SK-N-SH (cell line): ENCODE data around the gene IPO11. TPM values are rescaled to one million over a fixed set of nuclear protein-coding genes. Genes with fewer than 3 reads are reported as not detected.

Experiments
- CTCF ChIA-PET: fragments of 300-600, 350-600 bp; formaldehyde crosslinking; extraction: SDS; loops from one replicate; lab custom pipeline; 2021; lab: Yijun Ruan, JAX
- POLR2A ChIA-PET: fragments of 350-600 bp; sonication (Branson Sonifier 250); formaldehyde crosslinking; extraction: SDS; loops from one replicate; lab custom pipeline; 2020; ENCODE audit warnings: antibody characterized with exemption, inconsistent platforms; lab: Yijun Ruan, JAX
- DNase-seq: peaks from one replicate; pipeline ENCODE4 v3.0.0; 2012
- H2AFZ ChIP-seq: fragments of 200-600 bp; sonication (generic); 2 replicates; pipeline ENCODE4 v1.8.1; 2016; ENCODE audit warnings: antibody characterized with exemption, mild to moderate bottlenecking, low read depth
- H3F3A ChIP-seq: fragments of 200-600 bp; sonication (generic); replicated peaks from 2 replicates; pipeline ENCODE3; 2016; ENCODE audit warnings: antibody characterized with exemption, mild to moderate bottlenecking; ENCODE audit not compliant: insufficient read depth
- H3K27ac ChIP-seq, 2 experiments: fragments of 200-500 bp in 1 of 2; fragments of 200-600 bp in 1 of 2; sonication (Bioruptor generic) in 1 of 2; sonication (generic), shearing (Covaris generic) in 1 of 2; 2 replicates each; pipeline versions ENCODE4 v1.5.1 to v1.6.1; 2014 to 2016; ENCODE audit warnings: low read depth in 2 of 2, inconsistent platforms in 1 of 2, low read length in 1 of 2, mild to moderate bottlenecking in 1 of 2, mixed read lengths in 1 of 2
- H3K27me3 ChIP-seq: fragments of 200-600 bp; sonication (generic), shearing (Covaris generic); 2 replicates; pipeline ENCODE4 v1.6.1; 2016; ENCODE audit warnings: mixed run types; ENCODE audit not compliant: insufficient read depth
- H3K36me3 ChIP-seq, 2 experiments: fragments of 200-500 bp in 1 of 2; fragments of 200-600 bp in 1 of 2; sonication (Bioruptor generic) in 1 of 2; sonication (generic) in 1 of 2; replicated peaks in 1 of 2; 2 replicates each; pipeline versions ENCODE3 to v1.5.1; 2014 to 2016; ENCODE audit warnings: low read length in 1 of 2, mild to moderate bottlenecking in 1 of 2; ENCODE audit not compliant: insufficient read depth in 2 of 2, control insufficient read depth in 1 of 2
- H3K4me1 ChIP-seq, 2 experiments: fragments of 200-500 bp in 1 of 2; fragments of 200-600 bp in 1 of 2; sonication (Bioruptor generic) in 1 of 2; sonication (generic), shearing (Covaris generic) in 1 of 2; 2 replicates each; pipeline versions ENCODE4 v1.5.1 to v1.6.1; 2014 to 2016; ENCODE audit warnings: low read depth in 1 of 2, low read length in 1 of 2, mixed run types in 1 of 2; ENCODE audit not compliant: insufficient read depth in 2 of 2, control insufficient read depth in 1 of 2
- H3K4me2 ChIP-seq: fragments of 200-600 bp; sonication (generic), shearing (Covaris generic); 2 replicates; pipeline ENCODE4 v1.6.1; 2017; ENCODE audit warnings: mixed run types
- H3K4me3 ChIP-seq, 2 experiments: fragments of 200-500 bp in 1 of 2; fragments of 200-600 bp in 1 of 2; sonication (Bioruptor generic) in 1 of 2; sonication (generic), shearing (Covaris generic) in 1 of 2; 2 replicates each; pipeline versions ENCODE4 v1.5.1 to v1.8.1; 2014 to 2016; ENCODE audit warnings: low read depth in 2 of 2, inconsistent platforms in 1 of 2, low read length in 1 of 2, mild to moderate bottlenecking in 1 of 2, mixed read lengths in 1 of 2, moderate library complexity in 1 of 2
- H3K79me2 ChIP-seq: fragments of 200-600 bp; sonication (generic); 2 replicates; pipeline ENCODE4 v1.8.1; 2017; ENCODE audit warnings: mild to moderate bottlenecking; ENCODE audit not compliant: insufficient read depth
- H3K9ac ChIP-seq: fragments of 200-600 bp; sonication (generic); 2 replicates; pipeline ENCODE4 v1.6.1; 2017; ENCODE audit warnings: mixed run types
- H3K9me2 ChIP-seq: fragments of 200-600 bp; sonication (generic); 2 replicates; pipeline ENCODE4 v1.6.1; 2017; ENCODE audit warnings: mixed run types
- H3K9me3 ChIP-seq: fragments of 200-600 bp; sonication (generic); 2 replicates; pipeline ENCODE4 v1.6.1; 2017; ENCODE audit warnings: mixed run types, mild to moderate bottlenecking, moderate library complexity
- H4K20me1 ChIP-seq: fragments of 200-600 bp; sonication (generic); 2 replicates; pipeline ENCODE4 v1.6.1; 2017; ENCODE audit warnings: mild to moderate bottlenecking, mixed run types; ENCODE audit not compliant: insufficient read depth
- FOSL2 ChIP-seq: IDR thresholded peaks from 2 replicates; pipeline ENCODE4 v1.4.0; 2012; ENCODE audit warnings: low read depth, mild to moderate bottlenecking, moderate library complexity, borderline replicate concordance
- FOXM1 ChIP-seq: IDR thresholded peaks from 2 replicates; pipeline ENCODE4 v1.4.0; 2012; ENCODE audit warnings: low read depth, mild to moderate bottlenecking
- GATA2 ChIP-seq: sonication (generic); formaldehyde crosslinking; IDR thresholded peaks from 2 replicates; pipeline ENCODE4 v1.5.0; 2020; ENCODE audit warnings: mild to moderate bottlenecking, missing genetic modification reagents
- IRF3 ChIP-seq: fragments of 150-350 bp; IDR thresholded peaks from 2 replicates; pipeline ENCODE4 v1.6.1; 2016; ENCODE audit warnings: mild to moderate bottlenecking, low read depth, low read length
- JUND ChIP-seq: IDR thresholded peaks from 2 replicates; pipeline ENCODE4 v1.4.0; 2012
- RFX5 ChIP-seq: IDR thresholded peaks from 2 replicates; pipeline ENCODE4 v1.6.1; 2012; ENCODE audit warnings: mild to moderate bottlenecking, improper control_type of control experiment, low read length
- TAF1 ChIP-seq: IDR thresholded peaks from 2 replicates; pipeline ENCODE4 v1.6.1; 2012; ENCODE audit warnings: low read depth, mild to moderate bottlenecking, low read length, moderate library complexity, borderline replicate concordance
- TEAD4 ChIP-seq: IDR thresholded peaks from 2 replicates; pipeline ENCODE4 v1.4.0; 2012; ENCODE audit warnings: mild to moderate bottlenecking, borderline replicate concordance; ENCODE audit not compliant: insufficient read depth
- USF1 ChIP-seq: IDR thresholded peaks from 2 replicates; pipeline ENCODE4 v1.4.0; 2012; ENCODE audit warnings: low read depth, borderline replicate concordance
- WGBS: methylation state at CpG from one replicate; pipeline ENCODE4 v1.1.6; 2017; ENCODE audit warnings: low lambda C conversion rate; 5-methylcytosine and 5-hydroxymethylcytosine counted together
- polyA plus RNA-seq, 3 experiments: library from polyadenylated mRNA; depleted of rRNA; stranded (reverse); fragments of >200 nt; gene quantifications; 2 replicates each; pipeline ENCODE4 v1.2.3, GENCODE V29; 2012
- TF ChIP-seq, protein P1 (sequence below): fragments of 200-600 bp; sonication (generic); IDR thresholded peaks from 2 replicates; pipeline ENCODE4 v1.6.1; 2017; ENCODE audit warnings: antibody characterized with exemption, mild to moderate bottlenecking, moderate library complexity

Gene IPO11
- polyA plus RNA-seq, 1 of the 3 experiments (the other 2 are of a cell fraction): 8.1 TPM

DNA sequence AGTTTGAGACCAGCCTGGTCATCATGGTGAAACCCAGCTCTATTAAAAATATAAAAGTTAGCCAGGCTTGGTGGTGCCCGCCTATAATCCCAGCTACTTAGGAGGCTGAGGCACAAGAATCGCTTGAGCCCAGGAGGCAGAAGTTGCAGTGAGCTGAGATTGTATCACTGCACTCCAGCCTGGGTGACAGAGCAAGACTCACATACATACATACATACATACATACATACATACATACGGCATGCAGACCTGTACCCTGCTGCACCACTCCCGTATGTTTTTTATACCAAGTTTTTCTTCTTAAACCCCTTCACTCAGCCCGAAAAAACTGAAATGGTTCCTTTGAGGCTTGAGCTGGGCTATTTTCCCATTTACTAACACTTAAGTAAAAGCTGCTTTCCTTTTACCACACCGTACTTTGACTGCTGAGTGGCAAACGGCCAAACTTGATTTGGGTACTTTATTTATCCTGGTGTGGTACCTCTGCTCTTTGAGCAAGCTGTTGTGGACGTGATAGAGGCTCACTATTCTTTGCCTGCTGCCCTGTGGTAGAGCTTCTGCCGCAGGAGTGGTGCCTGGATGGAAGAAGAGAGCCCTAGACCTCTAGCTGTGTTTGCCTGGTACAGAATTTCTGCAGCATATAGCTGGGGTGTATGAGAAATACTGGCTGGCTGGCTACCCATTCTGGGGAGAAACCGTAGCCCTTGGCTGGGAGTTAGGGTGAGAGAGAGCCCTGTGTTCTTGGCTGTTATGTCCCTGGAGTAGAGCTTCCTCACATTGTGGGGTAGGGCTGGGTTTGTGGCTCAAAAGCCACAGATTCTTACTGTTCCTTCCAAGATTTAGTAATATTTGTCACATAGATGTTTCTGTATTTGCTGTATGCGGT is 19.4 kb downstream of the IPO11 start:
- ChIA-PET POLR2A (interaction anchor here (1.0 kb wide), 1 partner anchor 20 kb away, joined by 3 read pairs; the partner anchor contains the start of gene IPO11), CTCF (interaction anchor here (0.6 to 4.7 kb wide), 4 partner anchors 9 to 39 kb away, joined by 3 to 23 read pairs (median 8); no protein-coding TSS in a partner anchor)
- Histone ChIP-seq H3K27me3 (no peaks in the 10 kb centered on the region), H3K79me2 (peaks cover 94% of the 10 kb centered on the region), H3F3A (no peaks in the 10 kb centered on the region), H3K4me3 (no peak overlapping the region), H3K9me2 (no peaks in the 10 kb centered on the region), H3K9ac (no peak overlapping the region), H2AFZ (no peak overlapping the region), H3K4me2 (no peak overlapping the region), H3K36me3 (no peaks in the 10 kb centered on the region), H4K20me1 (peaks cover 3% of the 10 kb centered on the region; the same call in 1 of the 2 replicates), H3K4me1 (no peaks in the 10 kb centered on the region; a peak in 2 of 4 replicates), H3K9me3 (no peaks in the 10 kb centered on the region), H3K27ac (no peak overlapping the region)
- no peak for TF ChIP-seq TEAD4
- DNase-seq: no peak
- WGBS: 91% methylated on average over 8 of the region's 11 CpGs

DNA sequence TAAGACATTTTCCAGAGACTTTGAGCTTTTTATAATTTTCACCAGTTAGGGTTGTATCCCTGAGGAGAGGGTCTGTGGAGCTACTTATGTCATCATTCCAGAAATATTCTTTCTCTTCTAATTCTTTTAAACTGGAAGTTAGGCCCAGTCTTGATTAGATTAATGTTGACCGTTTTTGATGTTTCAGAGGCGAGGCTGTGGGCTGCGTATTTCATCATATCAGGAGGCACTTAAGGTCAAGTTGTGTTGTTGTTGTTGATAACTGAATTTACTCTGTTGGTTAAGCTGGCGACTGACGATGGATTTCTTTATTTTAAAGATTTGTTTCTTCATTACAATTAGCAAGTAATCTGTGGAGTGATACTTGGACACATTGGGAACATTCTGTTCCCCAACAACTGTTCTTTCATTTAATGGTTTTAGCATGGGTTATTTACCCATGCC is 20.1 kb downstream of the IPO11 start:
- Histone ChIP-seq H3K36me3 (no peaks in the 10 kb centered on the region), H3F3A (no peaks in the 10 kb centered on the region), H3K4me1 (no peaks in the 10 kb centered on the region; a peak in 2 of 4 replicates), H3K27ac (no peak overlapping the region), H4K20me1 (peaks cover 3% of the 10 kb centered on the region; the same call in 1 of the 2 replicates), H3K4me3 (no peak overlapping the region), H3K4me2 (no peak overlapping the region), H2AFZ (no peak overlapping the region), H3K27me3 (no peaks in the 10 kb centered on the region), H3K9ac (no peak overlapping the region), H3K9me2 (no peaks in the 10 kb centered on the region), H3K79me2 (peaks cover 91% of the 10 kb centered on the region), H3K9me3 (no peaks in the 10 kb centered on the region)
- ChIA-PET POLR2A (interaction anchor here (1.0 kb wide), 1 partner anchor 20 kb away, joined by 3 read pairs; the partner anchor contains the start of gene IPO11), CTCF (interaction anchor here (3.4 to 4.7 kb wide), 2 partner anchors 11 to 28 kb away, joined by 14 to 23 read pairs; no protein-coding TSS in a partner anchor)
- WGBS: 89% methylated on average over 5 of the region's 5 CpGs
- TF ChIP-seq IRF3: no peak
- no peak for DNase-seq

GRCh38 chr5:62448528-62448927 is 36.0 kb downstream of the IPO11 start:
- no peaks in the 10 kb centered on the region for H3F3A ChIP-seq
- CTCF ChIA-PET: interaction anchor here (7.4 kb wide), 1 partner anchor 12 kb away, joined by 48 read pairs; no protein-coding TSS in a partner anchor
- no peaks in the 10 kb centered on the region for H3K9me2 ChIP-seq
- H2AFZ ChIP-seq: no peak overlapping the region
- H3K9me3 ChIP-seq: no peaks in the 10 kb centered on the region
- H3K79me2 ChIP-seq: peaks cover 28% of the 10 kb centered on the region; the same call in 1 of the 2 replicates
- no peaks in the 10 kb centered on the region for H3K27me3 ChIP-seq
- H4K20me1 ChIP-seq: no peaks in the 10 kb centered on the region
- H3K27ac ChIP-seq: no peak overlapping the region
- no peak for TF ChIP-seq RFX5
- no peak for TF ChIP-seq GATA2 (CRISPR knock-in tag)
- TF ChIP-seq FOXM1: no peak
- TF ChIP-seq TAF1: no peak
- no peak for TF ChIP-seq FOSL2
- TF ChIP-seq USF1: no peak
- no peak for TF ChIP-seq JUND
- TF ChIP-seq, protein P1, sequence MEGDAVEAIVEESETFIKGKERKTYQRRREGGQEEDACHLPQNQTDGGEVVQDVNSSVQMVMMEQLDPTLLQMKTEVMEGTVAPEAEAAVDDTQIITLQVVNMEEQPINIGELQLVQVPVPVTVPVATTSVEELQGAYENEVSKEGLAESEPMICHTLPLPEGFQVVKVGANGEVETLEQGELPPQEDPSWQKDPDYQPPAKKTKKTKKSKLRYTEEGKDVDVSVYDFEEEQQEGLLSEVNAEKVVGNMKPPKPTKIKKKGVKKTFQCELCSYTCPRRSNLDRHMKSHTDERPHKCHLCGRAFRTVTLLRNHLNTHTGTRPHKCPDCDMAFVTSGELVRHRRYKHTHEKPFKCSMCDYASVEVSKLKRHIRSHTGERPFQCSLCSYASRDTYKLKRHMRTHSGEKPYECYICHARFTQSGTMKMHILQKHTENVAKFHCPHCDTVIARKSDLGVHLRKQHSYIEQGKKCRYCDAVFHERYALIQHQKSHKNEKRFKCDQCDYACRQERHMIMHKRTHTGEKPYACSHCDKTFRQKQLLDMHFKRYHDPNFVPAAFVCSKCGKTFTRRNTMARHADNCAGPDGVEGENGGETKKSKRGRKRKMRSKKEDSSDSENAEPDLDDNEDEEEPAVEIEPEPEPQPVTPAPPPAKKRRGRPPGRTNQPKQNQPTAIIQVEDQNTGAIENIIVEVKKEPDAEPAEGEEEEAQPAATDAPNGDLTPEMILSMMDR: no peak
- peaks cover 21 to 28% of the 10 kb centered on the region in 2 experiments for H3K36me3 ChIP-seq
- DNase-seq: no peak
- POLR2A ChIA-PET: no interaction called here
- WGBS: 97% methylated on average over 5 of the region's 5 CpGs
- no peaks in the 10 kb centered on the region for H3K4me1 ChIP-seq
- H3K4me3 ChIP-seq: no peak overlapping the region
- H3K9ac ChIP-seq: no peak overlapping the region
- H3K4me2 ChIP-seq: no peak overlapping the region
